ENCODE measurements around the gene FTMT.
"Not testable (repeated sequence)": the region's sequence is repeated elsewhere in the genome, so short reads cannot be mapped to it uniquely, and the experiment has no call there.

Gene FTMT

DNA sequence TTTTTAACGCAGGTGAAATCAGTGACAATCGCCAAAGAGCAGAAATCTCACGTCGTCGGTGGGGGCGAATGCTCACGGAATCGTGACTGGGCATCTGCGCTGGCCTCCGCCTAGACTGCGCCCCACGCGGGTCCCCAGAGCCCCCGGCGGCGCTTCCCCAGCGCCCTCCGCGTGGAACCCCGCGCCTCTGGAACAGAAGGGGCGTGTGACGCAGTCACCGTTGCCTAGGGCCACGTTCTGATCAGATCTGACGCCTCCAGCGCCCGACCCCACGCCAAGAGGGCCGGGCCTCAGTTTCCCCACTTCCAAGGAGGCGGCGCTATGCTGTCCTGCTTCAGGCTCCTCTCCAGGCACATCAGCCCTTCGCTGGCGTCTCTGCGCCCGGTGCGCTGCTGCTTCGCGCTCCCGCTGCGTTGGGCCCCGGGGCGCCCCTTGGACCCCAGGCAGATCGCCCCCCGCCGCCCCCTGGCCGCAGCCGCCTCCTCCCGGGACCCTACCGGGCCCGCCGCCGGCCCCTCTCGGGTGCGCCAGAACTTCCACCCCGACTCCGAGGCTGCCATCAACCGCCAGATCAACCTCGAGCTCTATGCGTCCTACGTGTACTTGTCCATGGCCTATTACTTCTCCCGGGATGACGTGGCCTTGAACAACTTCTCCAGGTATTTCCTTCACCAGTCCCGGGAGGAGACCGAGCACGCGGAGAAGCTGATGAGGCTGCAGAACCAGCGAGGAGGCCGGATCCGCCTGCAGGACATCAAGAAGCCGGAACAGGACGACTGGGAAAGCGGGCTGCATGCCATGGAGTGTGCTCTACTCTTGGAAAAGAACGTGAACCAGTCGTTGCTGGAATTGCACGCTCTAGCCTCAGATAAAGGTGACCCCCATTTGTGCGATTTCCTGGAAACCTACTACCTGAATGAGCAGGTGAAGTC is at the start of gene FTMT:
Gene FTMT (plus strand): TSS at position 240 of the 932 bp plus-strand sequence. CDS start 82 bp downstream, at position 322.
- DNase-seq: no peak

DNA sequence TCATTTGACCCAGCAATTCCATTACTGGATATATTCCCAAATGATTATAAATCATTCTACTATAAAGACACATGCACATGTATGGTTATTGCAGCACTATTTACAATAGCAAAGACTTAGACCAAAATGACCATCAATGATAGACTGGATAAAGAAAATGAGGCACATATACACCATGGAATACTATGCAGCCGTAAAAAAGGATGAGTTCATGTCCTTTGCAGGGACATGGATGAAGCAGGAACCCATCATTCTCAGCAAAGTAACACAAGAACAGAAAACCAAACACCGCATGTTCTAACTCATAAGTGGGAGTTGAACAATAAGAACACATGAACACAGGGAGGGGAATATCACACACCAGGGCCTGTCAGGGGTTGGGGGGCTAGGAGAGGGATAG is 46.4 kb upstream of the FTMT start:
- DNase-seq: not testable (repeated sequence)

DNA sequence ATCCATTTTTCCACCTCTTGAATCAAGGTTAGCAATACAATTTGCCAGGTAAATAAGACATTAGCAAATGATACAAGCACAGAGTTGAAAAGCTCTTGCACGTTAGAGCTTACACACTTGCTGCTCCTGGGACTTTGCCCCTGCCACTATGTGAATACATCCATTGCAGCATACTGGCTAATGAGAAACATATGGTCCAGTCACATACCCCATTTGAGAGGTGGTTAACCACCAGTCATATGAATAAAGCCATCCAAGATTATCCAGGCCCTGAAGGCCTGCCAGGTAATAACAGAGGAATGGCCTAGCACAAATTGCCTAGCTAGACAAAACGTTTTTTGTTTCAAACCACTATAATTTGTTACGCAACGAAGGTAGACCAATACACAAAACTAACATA is 45.8 kb upstream of the FTMT start:
- DNase-seq: no peak

DNA sequence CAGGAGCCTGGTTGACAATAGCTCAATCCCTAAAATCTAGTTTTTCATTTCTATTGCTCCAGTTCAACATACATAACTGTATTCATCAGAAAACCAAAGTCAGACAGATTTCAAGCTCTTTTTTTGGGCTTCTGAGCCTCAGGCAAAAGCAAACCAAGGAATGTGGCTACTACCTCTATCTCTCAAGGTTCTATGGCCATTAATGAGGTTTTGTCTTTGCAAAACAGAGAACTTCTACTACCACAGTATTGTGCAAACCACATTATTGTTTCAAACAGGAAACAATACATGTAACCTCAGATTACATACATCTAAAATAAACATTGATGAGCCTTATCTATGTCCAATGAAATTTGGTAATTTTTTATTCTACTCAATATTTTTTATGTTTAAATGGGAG is 35.5 kb upstream of the FTMT start:
- no peak for DNase-seq

DNA sequence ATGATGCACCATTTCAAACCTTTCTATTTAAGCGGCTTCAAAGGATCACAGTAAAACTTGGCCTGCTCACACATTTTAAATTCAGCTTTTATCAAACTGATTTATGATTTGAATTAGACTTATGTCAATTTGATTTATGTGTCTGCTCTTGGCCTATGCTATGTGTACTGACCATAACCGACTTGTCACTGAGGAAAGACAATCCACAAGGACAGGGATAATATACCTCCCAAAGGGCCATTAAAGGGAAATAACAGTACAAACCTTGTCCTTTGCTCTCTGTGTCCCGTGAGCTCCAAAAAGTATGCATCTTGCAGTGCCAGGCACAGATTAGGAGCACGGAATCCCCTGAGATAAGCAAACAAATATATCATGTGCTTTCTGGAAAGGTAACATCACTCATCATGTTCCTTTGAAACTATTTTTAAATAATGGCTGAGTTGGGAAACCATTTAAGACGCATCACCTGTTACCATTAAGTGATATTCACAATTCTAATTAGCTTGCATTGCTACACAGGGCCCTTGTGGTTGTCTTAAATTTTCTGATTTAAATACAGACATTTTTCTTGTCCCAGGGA is 31.9 kb upstream of the FTMT start:
- no peak for DNase-seq

DNA sequence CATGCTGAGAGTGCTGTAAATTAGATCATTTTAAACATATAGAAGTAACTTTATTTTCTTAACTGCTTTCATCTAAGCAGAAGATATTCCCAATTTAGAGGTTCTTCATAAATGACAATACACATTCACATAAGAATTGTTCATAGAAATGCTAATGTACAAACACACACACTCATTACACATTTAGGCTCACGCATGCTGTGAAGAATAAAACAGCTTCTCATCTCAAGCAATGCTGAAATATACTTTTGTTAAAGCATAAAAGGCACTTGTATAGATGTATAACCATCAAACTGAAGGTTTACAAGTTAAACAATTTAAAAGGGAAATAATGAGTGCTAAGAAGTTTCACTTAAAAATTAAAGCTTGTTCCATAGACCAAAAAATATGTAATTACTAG is 18.1 kb upstream of the FTMT start:
- DNase-seq: no peak

DNA sequence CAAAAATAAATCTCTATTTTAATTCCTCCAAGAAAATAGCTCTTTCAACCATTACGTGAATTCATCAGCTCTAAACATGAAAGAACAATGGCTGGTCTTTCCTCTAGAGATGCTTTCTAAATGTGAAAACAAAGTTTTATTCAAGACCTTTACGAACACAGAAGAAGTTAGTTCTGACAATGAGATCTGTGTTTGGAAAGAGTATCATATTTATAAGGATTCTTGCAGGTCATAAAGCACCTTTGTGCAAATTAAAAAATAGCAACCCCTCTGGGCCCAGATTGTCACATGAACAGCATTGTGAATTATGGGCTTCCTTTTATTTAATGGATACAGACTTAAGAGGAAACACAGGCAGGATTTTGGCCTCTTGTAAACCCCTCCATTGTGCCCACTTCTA is 17.7 kb upstream of the FTMT start:
- DNase-seq: no peak

DNA sequence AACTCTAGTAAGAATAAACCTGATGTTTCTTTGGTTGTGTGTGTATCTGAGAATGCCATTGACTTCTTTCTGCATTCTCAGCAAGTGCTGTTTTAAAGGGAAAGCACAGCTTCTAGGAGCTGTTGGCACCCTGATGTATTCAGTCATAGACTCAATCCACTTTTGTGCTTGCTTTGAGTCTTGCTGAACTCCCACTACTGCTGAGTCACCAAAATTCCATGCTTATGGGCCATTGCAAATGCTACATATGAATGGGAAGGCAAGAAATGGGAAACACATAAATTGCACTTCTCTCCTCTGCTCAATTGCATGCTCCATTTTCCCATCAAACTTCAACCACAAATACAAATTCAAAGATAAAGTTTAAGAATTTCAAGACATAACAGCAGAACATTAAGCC is 9.8 kb upstream of the FTMT start:
- peak; percentile 16 for DNase-seq

DNA sequence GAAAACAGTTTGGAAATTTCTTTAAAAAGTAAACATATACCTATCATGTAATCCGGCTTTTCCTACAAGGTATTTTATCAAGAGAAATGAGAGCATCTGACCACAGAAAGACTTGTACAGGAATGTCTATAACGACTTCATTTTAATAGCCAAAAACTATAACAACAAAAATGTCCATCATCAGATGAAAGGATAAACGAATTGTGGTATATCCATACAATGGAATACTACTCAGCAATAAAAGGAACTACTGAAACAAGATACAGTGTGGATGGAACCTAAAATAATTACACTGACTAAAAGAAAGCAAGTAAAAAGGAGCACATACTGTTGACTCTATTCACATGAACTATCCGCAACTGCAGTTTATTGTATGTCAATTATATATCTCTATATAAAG is 1.4 kb upstream of the FTMT start:
- DNase-seq: no peak

DNA sequence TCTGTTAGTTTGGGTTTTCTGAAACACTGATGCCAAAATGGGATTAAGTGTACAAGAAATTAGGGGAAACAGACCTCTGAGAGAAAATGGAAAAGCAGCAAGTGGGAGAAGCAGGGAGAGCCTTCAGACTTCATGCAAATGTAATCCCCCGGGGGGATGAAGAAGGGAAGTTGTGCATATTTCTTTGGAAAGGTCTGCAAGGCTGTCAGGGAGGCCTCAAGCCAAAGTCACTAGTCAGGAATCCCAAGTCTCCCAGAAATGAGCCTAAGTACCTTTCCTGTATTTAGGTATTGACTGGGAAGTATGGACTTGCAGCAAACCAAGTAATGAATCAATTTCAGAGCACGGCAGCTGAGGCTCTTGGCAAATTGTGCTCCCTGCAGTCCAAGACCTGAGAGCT is 2.2 kb downstream of the FTMT start:
- DNase-seq: no peak

DNA sequence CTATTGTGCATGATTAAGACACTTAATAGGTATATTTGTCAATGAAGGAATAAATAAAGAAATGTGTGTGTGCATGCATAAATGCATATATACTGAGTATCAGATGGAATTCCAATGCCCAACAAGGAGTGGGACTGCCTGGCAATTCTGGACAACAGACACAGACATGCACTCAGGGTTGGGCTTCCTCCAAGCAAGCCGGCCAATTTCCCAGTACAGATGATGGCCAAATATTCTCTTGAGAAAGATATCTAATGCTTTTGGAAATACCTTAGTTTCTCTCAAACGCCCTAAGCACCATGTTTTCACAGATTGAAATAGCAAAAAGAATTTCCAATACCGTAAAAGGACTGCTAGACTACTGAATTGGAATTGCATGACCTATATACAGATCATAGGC is 11.1 kb downstream of the FTMT start:
- no peak for DNase-seq

DNA sequence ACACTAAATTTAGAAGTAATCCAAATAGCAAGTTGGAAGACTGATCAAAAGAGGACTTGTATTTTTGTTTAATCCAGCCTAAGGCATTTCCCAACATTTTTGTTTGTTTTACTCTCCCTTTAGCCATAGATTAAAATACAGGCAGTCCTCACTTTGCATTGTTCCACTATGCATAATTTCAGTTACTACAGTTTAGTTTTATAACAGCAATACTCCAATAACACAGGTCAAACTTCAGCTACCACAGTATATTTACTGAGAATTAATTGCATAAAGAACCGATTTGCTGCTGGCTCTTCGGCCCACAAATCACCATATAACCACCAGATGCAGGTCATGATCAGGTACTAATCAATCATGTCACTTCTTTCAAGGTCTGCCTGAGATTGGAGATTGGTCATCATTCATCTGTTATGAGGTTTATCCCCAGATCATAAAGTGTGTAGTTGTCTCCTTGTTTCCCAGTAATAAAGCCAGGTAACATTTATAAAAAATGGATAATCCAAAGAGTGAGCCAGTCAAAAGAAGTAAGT is 12.1 kb downstream of the FTMT start:
- DNase-seq: no peak

DNA sequence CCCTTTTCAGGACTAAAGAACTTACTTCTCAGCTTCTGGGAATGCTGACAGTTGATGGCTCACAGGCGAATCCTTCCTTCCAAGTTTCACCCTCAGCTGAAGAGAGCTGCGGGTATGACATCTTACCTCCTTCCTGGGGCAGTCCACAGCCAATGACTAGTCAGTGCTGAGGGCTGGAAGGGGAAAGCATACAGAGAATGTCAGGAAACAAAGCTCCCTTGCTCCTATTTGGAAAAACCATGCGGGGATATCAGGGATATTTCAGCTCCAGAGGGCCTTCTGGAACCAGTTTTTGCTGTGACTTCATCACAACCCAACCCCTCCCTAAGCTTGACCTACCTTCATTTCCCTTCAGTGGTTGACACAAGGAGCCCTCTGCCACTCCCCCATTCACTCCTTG is 15.7 kb downstream of the FTMT start:
- no peak for DNase-seq

DNA sequence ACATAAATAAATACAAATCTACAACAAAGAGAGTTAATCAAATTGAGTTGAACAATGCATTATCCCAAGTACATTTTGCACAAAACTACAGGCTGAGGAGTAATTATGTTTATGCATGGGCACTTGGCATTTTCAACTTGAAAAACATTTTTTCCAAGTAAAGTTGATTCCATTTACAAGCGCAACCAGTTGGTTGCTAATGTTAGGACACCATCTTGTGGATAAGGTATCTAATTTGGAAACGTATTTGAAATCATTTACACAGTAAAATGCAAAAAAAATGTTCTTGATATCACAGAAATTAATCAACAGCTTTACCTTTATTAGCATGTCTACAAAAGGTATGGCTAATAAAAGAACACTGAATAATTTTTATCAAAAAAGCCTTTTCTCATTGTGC is 18.8 kb downstream of the FTMT start:
- no peak for DNase-seq

DNA sequence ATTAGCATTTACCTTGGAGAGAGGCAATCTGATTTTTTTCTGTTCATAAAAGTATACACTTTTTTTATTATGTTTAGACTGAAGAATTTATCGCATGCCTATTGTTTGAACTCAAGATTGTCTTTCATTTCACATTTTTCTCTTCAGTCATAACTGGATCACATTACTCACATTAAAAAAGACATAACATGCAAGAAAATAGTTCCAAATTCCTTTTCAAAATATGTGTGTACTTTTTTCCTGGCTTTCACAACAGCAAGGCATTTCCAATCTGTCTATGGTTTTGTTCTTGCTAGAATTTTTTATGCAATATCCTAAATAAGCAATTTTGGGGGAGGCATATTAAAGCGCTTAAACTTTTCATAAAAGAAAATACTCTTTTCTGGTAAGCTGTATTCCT is 21.2 kb downstream of the FTMT start:
- DNase-seq: no peak

DNA sequence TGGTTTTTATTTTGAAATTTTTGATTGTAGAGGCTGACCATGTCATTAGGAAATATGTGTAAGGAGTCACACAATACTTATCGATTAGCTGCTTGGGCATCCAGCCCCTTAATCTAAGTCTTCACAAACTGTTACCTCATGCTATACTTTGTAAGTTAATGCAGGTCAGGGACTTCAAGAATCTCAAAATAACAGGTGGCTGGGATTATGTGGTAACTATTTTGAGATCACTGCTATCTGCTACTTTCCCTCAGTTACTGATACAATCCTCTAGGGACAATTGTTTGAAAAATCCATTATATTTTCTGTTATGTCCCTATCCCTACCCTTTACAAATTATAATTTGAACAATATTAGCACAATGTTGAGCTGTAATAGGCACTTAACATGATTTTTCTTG is 21.7 kb downstream of the FTMT start:
- DNase-seq: no peak

DNA sequence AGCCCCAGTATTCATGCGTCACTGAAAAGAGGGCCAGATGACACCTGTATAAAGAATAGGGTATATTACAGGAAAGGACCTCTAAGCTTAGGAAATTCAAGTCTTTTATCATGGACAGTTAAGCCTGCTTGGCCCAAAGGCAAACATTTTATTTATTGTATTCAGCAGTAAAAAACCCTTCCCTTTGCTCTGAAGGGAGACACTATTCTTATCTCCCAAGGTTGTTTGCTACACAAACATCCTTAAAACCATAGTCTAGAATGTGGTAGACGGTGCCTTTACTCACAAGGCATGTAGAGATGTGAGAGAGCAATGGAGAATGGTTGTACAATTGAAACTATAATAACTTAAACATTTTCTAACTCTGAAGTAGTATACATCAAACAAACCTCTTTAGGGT is 33.9 kb downstream of the FTMT start:
- no peak for DNase-seq

DNA sequence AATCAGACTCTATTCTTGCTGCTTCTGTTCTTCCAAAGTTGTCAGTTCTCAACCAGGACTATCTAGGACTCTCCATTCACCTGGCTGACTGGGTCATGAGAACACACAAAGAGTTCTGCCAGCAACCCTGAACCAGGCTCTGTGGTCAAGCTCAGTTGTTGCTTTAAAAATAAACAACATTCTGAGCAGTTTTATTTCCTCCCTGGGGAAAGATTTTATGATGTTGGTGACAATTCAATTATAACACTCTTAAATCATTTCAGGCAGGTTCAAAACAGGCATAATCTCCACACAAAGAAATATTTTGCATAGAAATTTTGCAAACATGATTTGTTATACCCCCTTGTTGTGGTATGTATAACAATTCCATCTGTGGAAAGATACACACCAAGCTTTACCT is 36.0 kb downstream of the FTMT start:
- DNase-seq: no peak

DNA sequence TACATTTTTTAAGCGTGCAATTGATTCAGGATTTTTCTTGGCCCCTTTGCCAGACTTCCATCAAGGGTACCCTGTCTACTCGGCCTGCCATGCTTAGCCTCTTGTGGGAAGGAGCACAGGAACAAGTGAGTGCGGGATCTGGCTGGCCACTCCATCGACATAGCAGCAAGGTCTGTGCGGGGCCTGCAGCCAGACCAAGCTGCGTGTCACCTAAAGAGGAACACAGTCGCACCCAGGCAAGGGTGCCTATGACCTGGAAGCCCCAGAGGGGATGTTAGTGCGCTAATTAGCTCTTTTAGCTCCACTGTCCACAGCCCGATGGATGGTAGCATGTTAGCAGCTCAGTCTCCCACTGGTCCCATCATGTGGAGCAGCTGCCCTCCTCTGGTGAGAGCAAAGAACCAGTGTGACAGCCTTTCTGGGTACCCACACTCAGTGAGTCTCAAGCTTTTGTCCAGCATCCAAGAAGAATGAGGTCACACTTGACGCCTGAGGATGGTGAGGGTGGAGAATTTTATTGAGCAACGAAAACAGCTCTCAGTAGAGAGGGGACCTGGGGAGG is 38.7 kb downstream of the FTMT start:
- DNase-seq: no peak

DNA sequence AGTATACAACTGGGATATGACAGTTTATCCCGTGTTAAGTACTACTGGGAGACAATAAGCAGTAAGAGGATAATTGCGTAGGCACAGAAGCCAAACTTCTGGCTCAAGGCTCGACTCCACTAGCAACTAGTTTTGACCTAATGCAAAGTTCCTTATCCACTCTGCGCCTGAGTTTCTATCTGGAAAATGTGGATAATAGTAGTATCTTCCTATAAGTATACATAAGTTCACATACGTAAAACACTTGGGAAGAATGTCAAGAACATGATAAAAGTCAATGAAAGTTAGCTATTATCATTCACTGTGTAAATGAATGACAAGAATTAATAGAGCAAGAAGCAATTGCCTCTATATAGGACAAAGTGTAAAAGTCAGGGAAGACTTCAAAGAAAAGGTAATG is 45.7 kb downstream of the FTMT start:
- no peak for DNase-seq

DNA sequence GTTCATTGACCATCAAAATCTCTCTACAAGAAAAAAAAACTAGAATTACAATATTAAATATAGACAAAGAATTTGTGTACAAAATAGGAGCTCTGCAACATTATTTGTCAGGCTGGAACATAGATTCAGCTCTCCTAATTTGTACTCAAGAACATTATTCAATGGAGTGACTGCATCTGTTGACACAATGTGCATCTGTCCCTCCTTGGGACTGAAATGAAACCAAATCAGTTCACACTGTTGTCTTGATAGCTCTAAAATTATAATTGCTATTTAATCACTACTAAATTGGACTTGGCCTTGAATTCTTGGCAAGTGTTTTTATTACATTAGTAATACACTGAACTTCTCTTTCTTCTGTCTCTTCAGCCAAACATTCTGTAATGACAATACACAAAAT is 47.7 kb downstream of the FTMT start:
- DNase-seq: no peak

All from NCI-H226 (cell line).